ENCODE data around the gene CUX1.

- TF ChIP-seq, protein P1, sequence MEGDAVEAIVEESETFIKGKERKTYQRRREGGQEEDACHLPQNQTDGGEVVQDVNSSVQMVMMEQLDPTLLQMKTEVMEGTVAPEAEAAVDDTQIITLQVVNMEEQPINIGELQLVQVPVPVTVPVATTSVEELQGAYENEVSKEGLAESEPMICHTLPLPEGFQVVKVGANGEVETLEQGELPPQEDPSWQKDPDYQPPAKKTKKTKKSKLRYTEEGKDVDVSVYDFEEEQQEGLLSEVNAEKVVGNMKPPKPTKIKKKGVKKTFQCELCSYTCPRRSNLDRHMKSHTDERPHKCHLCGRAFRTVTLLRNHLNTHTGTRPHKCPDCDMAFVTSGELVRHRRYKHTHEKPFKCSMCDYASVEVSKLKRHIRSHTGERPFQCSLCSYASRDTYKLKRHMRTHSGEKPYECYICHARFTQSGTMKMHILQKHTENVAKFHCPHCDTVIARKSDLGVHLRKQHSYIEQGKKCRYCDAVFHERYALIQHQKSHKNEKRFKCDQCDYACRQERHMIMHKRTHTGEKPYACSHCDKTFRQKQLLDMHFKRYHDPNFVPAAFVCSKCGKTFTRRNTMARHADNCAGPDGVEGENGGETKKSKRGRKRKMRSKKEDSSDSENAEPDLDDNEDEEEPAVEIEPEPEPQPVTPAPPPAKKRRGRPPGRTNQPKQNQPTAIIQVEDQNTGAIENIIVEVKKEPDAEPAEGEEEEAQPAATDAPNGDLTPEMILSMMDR (IDR thresholded peaks at IDR 0.05), result no peak
- no peak for TF ChIP-seq EZH2 (IDR thresholded peaks at IDR 0.05; ENCODE audit: borderline replicate concordance, insufficient read depth, low read depth, low read length, poor library complexity, severe bottlenecking)
These were observed 14.0 kb upstream of the CUX1 start for GRCh38 chr7:101803203-101804087.
